ENCODE data around the gene SLC22A1.

SLC22A1 gene

DNA sequence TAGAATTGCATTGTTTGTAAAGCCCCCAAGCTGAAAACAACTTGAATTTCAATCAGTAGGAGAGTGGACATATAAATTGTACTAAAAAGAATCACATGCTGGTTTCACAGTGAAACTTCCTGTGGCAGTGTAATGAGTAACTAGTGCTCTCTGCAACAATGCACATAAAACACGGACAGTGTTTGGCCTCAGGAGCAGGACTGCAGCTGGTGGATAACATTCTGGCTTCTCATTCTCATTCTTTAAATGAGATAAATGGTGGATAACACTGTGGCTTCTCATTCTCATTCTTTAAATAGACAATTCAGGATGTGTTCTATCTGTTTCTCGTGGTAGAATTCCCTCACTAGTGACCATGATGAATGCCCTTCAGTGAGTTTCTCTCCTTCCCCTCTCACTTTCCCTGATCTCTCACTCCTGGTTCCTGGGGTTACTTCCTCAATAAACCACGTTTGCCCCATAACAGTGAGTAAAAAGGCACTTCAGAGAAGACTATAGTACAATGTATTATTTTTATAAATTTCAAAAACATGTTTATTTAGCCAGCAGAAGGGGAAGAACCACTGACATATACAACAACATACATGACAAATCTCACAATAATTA, 77.1 kb downstream of the SLC22A1 start:
- H3K4me3 ChIP-seq (ENCODE audit: low read depth in 1 of 2, low read length in 1 of 2): no peak overlapping the region
- no peaks in the 10 kb centered on the region for H3K4me1 ChIP-seq (ENCODE audit: control insufficient read depth in 1 of 2, insufficient read depth in 1 of 2, low read depth in 1 of 2, low read length in 1 of 2)
- H3K27me3 ChIP-seq: no peaks in the 10 kb centered on the region
- TF ChIP-seq CTCF (IDR thresholded peaks at IDR 0.05): no peak
- H3K9me3 ChIP-seq: no peaks in the 10 kb centered on the region
- no peak overlapping the region for H3K27ac ChIP-seq
- no peaks in the 10 kb centered on the region for H3K36me3 ChIP-seq

- Histone ChIP-seq H3K27me3 (no peaks in the 10 kb centered on the region), H3K27ac (no peak overlapping the region), H3K36me3 (no peaks in the 10 kb centered on the region), H3K4me3 (ENCODE audit: low read depth in 1 of 2, low read length in 1 of 2) (no peak overlapping the region), H3K4me1 (ENCODE audit: control insufficient read depth in 1 of 2, insufficient read depth in 1 of 2, low read depth in 1 of 2, low read length in 1 of 2) (no peaks in the 10 kb centered on the region), H3K9me3 (no peaks in the 10 kb centered on the region)
- TF ChIP-seq CTCF (IDR thresholded peaks at IDR 0.05): no peak
Measured at GRCh38 chr6:160201061-160201460, 79.4 kb downstream of the SLC22A1 start.

DNA sequence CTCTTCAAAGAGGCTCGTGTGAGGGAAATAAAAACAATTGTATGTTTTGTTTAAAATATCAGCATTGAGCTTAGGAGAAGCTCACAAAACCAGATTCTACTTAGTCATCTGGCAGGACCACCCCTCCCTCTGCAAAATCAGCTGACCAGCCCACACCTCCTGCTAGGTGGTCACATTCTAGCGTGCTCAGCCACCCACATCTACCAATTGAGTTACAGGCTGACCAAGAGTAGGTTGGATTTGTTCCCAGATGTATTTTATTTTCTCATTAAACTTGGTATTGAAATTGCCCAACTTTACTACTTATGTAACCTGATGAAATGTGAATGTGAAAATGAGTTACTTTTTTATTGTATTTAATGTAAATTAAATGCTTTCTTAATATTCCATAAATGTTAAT, 80.8 kb downstream of the SLC22A1 start:
- Histone ChIP-seq H3K4me3 (ENCODE audit: low read depth in 1 of 2, low read length in 1 of 2) (no peak overlapping the region), H3K27me3 (no peaks in the 10 kb centered on the region), H3K27ac (no peak overlapping the region), H3K9me3 (no peaks in the 10 kb centered on the region), H3K4me1 (ENCODE audit: control insufficient read depth in 1 of 2, insufficient read depth in 1 of 2, low read depth in 1 of 2, low read length in 1 of 2) (no peaks in the 10 kb centered on the region), H3K36me3 (no peaks in the 10 kb centered on the region)
- TF ChIP-seq CTCF (IDR thresholded peaks at IDR 0.05): no peak

DNA sequence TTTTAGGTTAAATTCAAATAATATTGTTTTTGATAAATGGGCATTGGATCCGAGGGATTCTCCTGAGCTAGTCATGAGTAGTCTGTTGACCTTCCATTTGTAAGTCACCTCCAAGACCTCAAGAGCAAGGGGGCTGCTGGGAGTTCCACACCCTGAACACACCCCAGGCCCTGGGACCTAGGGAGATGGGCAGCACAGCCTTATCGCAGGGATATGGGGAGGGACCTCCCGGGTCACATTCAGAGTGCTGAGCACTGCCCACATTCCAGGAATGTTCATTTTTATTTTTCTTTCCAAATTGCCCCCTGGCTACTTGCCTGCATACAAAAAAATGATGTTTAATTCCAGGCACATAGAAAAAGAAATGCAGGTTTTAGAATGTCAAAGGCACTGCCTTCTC, 81.5 kb downstream of the SLC22A1 start:
- H3K27me3 ChIP-seq: no peaks in the 10 kb centered on the region
- H3K36me3 ChIP-seq: no peaks in the 10 kb centered on the region
- no peak overlapping the region for H3K4me3 ChIP-seq (ENCODE audit: low read depth in 1 of 2, low read length in 1 of 2)
- H3K9me3 ChIP-seq: no peaks in the 10 kb centered on the region
- no peaks in the 10 kb centered on the region for H3K4me1 ChIP-seq (ENCODE audit: control insufficient read depth in 1 of 2, insufficient read depth in 1 of 2, low read depth in 1 of 2, low read length in 1 of 2)
- no peak for TF ChIP-seq CTCF (IDR thresholded peaks at IDR 0.05)
- H3K27ac ChIP-seq: no peak overlapping the region

GRCh38 chr6:160203522-160203921, 81.9 kb downstream of the SLC22A1 start:
- no peaks in the 10 kb centered on the region for H3K36me3 ChIP-seq
- H3K27ac ChIP-seq: no peak overlapping the region
- H3K4me1 ChIP-seq (ENCODE audit: control insufficient read depth in 1 of 2, insufficient read depth in 1 of 2, low read depth in 1 of 2, low read length in 1 of 2): no peaks in the 10 kb centered on the region
- no peaks in the 10 kb centered on the region for H3K27me3 ChIP-seq
- H3K9me3 ChIP-seq: no peaks in the 10 kb centered on the region
- H3K4me3 ChIP-seq (ENCODE audit: low read depth in 1 of 2, low read length in 1 of 2): no peak overlapping the region
- TF ChIP-seq CTCF (IDR thresholded peaks at IDR 0.05): no peak

DNA sequence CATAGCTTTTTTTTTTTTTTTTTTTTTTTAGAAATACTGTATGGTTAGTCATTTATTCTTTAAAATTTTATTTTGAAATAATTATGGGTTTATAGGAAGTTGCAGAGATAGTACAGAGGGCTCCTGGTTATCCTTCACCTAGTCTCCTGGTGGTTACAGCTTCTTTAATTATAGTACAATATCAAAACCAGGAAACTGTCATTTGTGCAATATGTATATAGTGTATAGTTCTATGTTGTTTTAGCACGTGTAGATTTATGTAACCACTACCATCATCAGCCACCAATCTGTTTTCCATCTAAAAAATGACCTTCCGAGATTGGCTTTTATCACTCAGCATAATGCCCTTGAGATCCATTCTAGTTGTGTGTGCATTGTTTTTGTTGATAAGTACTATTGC, 82.3 kb downstream of the SLC22A1 start:
- no peak overlapping the region for H3K27ac ChIP-seq
- H3K4me1 ChIP-seq (ENCODE audit: control insufficient read depth in 1 of 2, insufficient read depth in 1 of 2, low read depth in 1 of 2, low read length in 1 of 2): no peaks in the 10 kb centered on the region
- no peaks in the 10 kb centered on the region for H3K9me3 ChIP-seq
- H3K27me3 ChIP-seq: no peaks in the 10 kb centered on the region
- H3K36me3 ChIP-seq: no peaks in the 10 kb centered on the region
- H3K4me3 ChIP-seq (ENCODE audit: low read depth in 1 of 2, low read length in 1 of 2): no peak overlapping the region
- TF ChIP-seq CTCF (IDR thresholded peaks at IDR 0.05): no peak

All from neutrophil (primary cell).